Prostate gland (tissue), 2 donors: ENCODE measurements around the gene ADNP. TPM values are rescaled to one million over a fixed set of nuclear protein-coding genes. Genes with fewer than 3 reads are reported as not detected.

ENCODE experiments used
- DNase-seq: peaks from one replicate; pipeline ENCODE4 v3.0.0-alpha.2; 2019; ENCODE audit warnings: low spot score
- H3K27ac ChIP-seq, 2 donors: fragments of 200-600 bp; sonication (generic); 2 replicates each; pipeline ENCODE4 v1.5.1; 2017 to 2019
- H3K27me3 ChIP-seq: fragments of 200-600 bp; sonication (generic); replicated peaks from 2 replicates; pipeline ENCODE4 v1.5.1; 2019; ENCODE audit not compliant: insufficient read depth
- H3K36me3 ChIP-seq, 2 donors: fragments of 200-600 bp; sonication (generic); 1 replicate in 1 of 2; 2 replicates in 1 of 2; pipeline versions ENCODE4 v1.5.1 to v1.8.1; 2017 to 2019
- H3K4me1 ChIP-seq: fragments of 200-600 bp; sonication (generic); replicated peaks from 2 replicates; pipeline ENCODE4 v1.5.1; 2019
- H3K4me3 ChIP-seq, 2 donors: fragments of 200-600 bp; sonication (generic); 2 replicates each; pipeline ENCODE4 v1.5.1; 2017 to 2019
- H3K9me3 ChIP-seq: fragments of 200-600 bp; sonication (generic); 2 replicates; pipeline ENCODE4 v1.5.1; 2017
- POLR2A ChIP-seq: fragments of 450-650 bp; IDR thresholded peaks from one replicate; pipeline ENCODE4 v1.6.1; 2016; ENCODE audit warnings: antibody characterized with exemption, mild to moderate bottlenecking
- POLR2AphosphoS5 ChIP-seq: sonication (generic); formaldehyde crosslinking; IDR thresholded peaks from one replicate; pipeline ENCODE4 v1.6.1; 2017; ENCODE audit warnings: antibody characterized with exemption
- WGBS: methylation state at CpG from one replicate; pipeline ENCODE4 v1.1.5; 2018; 5-methylcytosine and 5-hydroxymethylcytosine counted together
- intact Hi-C: fragments of 100-400 bp; cut with DNase I; formaldehyde crosslinking; loops from one replicate; pipeline ENCODE4 v1.14.2; 2022
- total RNA-seq, 2 donors: library from RNA; depleted of rRNA; stranded (reverse); fragments of >200 nt; gene quantifications; one replicate each; pipeline ENCODE4 v1.1.0, GENCODE V29; 2016
- TF ChIP-seq, protein P1 (sequence below), 4 experiments: fragments of 200-600 bp in 2 of 4; fragments of 450-650 bp in 2 of 4; sonication (generic) in 2 of 4; IDR thresholded peaks; 1 replicate in 3 of 4; 2 replicates in 1 of 4; pipeline ENCODE4 v1.5.1; 2016 to 2019; ENCODE audit warnings: antibody characterized with exemption in 4 of 4, mild to moderate bottlenecking in 2 of 4, moderate library complexity in 2 of 4

ADNP gene
- total RNA-seq, 2 donors from 2014 or later: 46.8 to 84.7 TPM

- 92% methylated on average over 2 of the region's 2 CpGs for WGBS
These were observed 22.0 kb upstream of the ADNP start for GRCh38 chr20:50953196-50953595.

DNA sequence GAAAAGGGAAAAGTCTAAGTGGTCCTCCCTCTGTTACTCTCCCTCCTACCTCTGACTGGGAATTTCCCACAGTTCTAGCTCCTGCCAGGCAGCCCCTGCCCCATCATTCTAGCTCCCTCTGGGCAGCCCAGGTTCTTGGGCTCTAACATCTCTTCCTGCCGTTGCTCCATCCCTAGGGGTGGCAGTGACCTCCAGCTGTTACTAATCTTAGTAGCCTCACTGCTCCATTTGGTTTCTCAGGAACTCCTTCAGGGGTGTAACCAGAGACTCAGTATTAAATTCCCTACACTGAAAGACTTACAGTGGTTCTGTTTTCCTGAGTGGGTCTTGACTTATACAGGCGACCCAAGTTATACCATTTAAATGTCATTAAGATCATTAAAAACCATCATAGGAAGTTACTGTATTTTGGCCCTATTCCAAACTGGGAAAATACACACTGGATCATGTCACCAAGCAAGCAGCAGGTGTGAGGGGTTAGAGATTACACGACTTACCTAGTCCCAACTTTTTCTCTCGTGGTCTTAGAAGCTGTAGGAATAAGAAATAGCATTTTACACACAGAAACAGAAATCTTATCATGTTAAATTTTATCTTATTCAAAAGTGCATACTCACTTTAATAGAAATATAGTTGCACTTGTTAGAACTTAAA, 17.0 kb upstream of the ADNP start:
- Histone ChIP-seq H3K4me3 (no peak overlapping the region), H3K36me3 (peaks cover 3 to 5% of the 10 kb centered on the region in 2 donors), H3K27ac (no peak overlapping the region), H3K27me3 (no peaks in the 10 kb centered on the region), H3K4me1 (no peaks in the 10 kb centered on the region), H3K9me3 (no peaks in the 10 kb centered on the region)
- TF ChIP-seq POLR2A (no peak), POLR2AphosphoS5 (no peak)
- TF ChIP-seq, protein P1, sequence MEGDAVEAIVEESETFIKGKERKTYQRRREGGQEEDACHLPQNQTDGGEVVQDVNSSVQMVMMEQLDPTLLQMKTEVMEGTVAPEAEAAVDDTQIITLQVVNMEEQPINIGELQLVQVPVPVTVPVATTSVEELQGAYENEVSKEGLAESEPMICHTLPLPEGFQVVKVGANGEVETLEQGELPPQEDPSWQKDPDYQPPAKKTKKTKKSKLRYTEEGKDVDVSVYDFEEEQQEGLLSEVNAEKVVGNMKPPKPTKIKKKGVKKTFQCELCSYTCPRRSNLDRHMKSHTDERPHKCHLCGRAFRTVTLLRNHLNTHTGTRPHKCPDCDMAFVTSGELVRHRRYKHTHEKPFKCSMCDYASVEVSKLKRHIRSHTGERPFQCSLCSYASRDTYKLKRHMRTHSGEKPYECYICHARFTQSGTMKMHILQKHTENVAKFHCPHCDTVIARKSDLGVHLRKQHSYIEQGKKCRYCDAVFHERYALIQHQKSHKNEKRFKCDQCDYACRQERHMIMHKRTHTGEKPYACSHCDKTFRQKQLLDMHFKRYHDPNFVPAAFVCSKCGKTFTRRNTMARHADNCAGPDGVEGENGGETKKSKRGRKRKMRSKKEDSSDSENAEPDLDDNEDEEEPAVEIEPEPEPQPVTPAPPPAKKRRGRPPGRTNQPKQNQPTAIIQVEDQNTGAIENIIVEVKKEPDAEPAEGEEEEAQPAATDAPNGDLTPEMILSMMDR (IDR thresholded peaks at IDR 0.05): no peak
- intact Hi-C loops: no loop called here
- DNase-seq: no peak
- WGBS: 85% methylated on average over 4 of the region's 4 CpGs

More at GRCh38 chr20:50953196-50953595, 22.0 kb upstream of the ADNP start:
- H3K27ac ChIP-seq: no peak overlapping the region
- DNase-seq: no peak
- TF ChIP-seq, protein P1 (IDR thresholded peaks at IDR 0.05): no peak
- TF ChIP-seq POLR2AphosphoS5: no peak
- no peaks in the 10 kb centered on the region for H3K9me3 ChIP-seq
- no peak overlapping the region for H3K4me3 ChIP-seq
- H3K27me3 ChIP-seq: no peaks in the 10 kb centered on the region
- H3K4me1 ChIP-seq: no peaks in the 10 kb centered on the region
- peaks cover 0 to 5% of the 10 kb centered on the region in 2 donors for H3K36me3 ChIP-seq
- intact Hi-C loops: no loop called here

DNA sequence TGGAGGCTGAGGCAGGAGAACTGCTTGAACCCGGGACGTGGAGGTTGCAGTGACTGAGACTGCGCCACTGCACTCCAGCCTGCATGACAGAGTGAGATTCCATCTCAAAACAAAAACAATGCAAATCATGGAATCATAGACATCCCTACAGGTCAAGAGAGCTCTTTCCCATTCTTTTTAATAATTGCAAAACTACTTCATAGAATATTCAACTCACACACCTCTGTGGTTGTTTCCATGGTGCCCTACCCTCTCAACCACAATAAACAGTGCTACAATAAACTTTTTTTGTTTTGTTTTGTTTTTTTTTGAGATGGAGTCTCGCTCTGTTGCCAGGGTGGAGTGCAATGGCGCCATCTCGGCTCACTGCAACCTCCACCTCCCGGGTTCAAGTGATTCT, 11.8 kb upstream of the ADNP start:
- intact Hi-C loops: no loop called here

DNA sequence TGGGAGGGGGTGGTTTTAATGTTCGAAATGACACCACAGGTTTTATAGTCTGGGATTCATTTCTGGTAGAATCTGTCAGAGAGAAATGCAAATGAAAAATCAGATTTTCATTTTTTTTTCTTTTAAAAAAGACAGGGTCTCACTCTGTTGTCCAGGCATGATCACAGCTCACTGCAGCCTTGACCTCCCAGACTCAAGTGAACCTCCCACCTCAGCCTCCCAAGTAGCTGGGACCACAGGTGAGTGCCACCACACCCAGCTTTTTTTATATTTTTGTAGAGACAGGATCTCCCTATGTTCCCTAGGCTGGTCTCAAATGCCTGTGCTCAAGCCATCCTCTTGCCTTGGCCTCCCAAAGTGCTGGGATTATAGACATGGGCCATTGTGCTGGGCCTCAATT, 2.4 kb upstream of the ADNP start:
- 100% methylated on average over 1 of the region's 1 CpG for WGBS
- H3K4me1 ChIP-seq: peaks cover 2% of the 10 kb centered on the region
- DNase-seq: no peak
- intact Hi-C loops: no loop called here
- no peak overlapping the region for H3K4me3 ChIP-seq
- TF ChIP-seq POLR2A: no peak
- TF ChIP-seq, protein P1 (IDR thresholded peaks at IDR 0.05): no peak
- H3K27me3 ChIP-seq: no peaks in the 10 kb centered on the region
- H3K9me3 ChIP-seq: no peaks in the 10 kb centered on the region
- H3K36me3 ChIP-seq: no peaks in the 10 kb centered on the region
- H3K27ac ChIP-seq: no peak overlapping the region

More for the DNA sequence above, 11.8 kb upstream of the ADNP start:
- no peaks in the 10 kb centered on the region for H3K9me3 ChIP-seq
- H3K4me3 ChIP-seq: no peak overlapping the region
- WGBS: 91% methylated on average over 7 of the region's 7 CpGs
- no peak for DNase-seq
- H3K27ac ChIP-seq: no peak overlapping the region
- H3K27me3 ChIP-seq: no peaks in the 10 kb centered on the region
- TF ChIP-seq, protein P1 (IDR thresholded peaks at IDR 0.05): no peak
- TF ChIP-seq POLR2A (no peak), POLR2AphosphoS5 (no peak)
- H3K36me3 ChIP-seq: peaks cover 3 to 6% of the 10 kb centered on the region in 2 donors
- no peaks in the 10 kb centered on the region for H3K4me1 ChIP-seq

DNA sequence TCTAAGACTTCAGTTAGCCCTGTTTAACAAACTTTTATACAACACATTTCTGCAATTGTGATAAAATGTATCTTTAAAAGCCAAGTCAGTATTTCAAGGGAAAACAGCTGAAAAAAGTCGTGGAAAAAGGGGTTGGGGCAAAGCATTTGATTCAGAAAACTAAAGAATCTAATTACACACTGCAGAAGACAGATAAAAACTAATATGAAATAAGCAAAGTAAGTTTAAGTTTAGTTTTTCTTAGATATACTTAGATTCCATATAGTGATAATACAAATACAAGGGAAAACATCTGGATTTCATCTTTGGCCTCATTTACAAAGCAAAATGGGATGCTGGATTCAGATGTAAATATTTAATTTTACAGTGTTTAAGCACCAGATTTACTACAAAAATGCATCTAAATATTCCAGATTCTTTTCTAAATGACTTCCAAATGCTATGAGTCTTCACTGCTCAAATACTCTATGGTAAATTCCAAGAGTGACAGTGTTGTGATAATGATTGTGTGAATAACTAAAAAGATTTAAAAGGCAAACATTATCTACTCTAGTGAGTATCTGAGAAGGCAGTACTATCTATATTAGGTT, 1.5 kb upstream of the ADNP start:
- no peak for TF ChIP-seq POLR2A
- TF ChIP-seq POLR2AphosphoS5: no peak
- TF ChIP-seq, protein P1 (IDR thresholded peaks at IDR 0.05): no peak
- no peaks in the 10 kb centered on the region for H3K9me3 ChIP-seq
- H3K4me3 ChIP-seq: no peak overlapping the region
- intact Hi-C loops: no loop called here
- H3K27me3 ChIP-seq: no peaks in the 10 kb centered on the region
- H3K4me1 ChIP-seq: peaks cover 5% of the 10 kb centered on the region
- no peak overlapping the region for H3K27ac ChIP-seq
- no peaks in the 10 kb centered on the region for H3K36me3 ChIP-seq
- no peak for DNase-seq
- 51% methylated on average over 1 of the region's 1 CpG for WGBS
